Measurements from ENCODE around the gene SPATA20.

The SPATA20 gene

DNA sequence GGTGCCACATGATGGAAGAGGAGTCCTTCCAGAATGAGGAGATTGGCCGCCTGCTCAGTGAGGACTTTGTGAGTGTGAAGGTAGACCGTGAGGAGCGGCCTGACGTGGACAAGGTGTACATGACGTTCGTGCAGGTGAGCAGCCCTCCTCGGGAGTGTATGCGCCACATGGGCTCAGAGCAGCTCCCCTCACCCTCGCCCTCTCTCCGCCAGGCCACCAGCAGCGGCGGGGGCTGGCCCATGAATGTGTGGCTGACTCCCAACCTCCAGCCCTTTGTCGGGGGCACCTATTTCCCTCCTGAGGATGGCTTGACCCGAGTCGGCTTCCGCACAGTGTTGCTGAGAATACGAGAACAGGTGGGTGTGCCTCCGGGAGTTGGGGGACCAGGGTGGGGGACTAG, 1.9 kb downstream of the SPATA20 start:
- no peak for DNase-seq
- Histone ChIP-seq H3K4me1 (ENCODE audit: control insufficient read depth, insufficient read depth, low read length, poor library complexity, severe bottlenecking) (peaks cover 16% of the 10 kb centered on the region), H3K9me3 (ENCODE audit: control insufficient read depth, low read length) (no peaks in the 10 kb centered on the region), H3K36me3 (ENCODE audit: control insufficient read depth, insufficient read depth, low read length) (no peaks in the 10 kb centered on the region), H3K27me3 (replicated peaks; ENCODE audit: control insufficient read depth, insufficient read depth, low read length, poor library complexity, severe bottlenecking) (no peaks in the 10 kb centered on the region), H3K27ac (ENCODE audit: insufficient read depth, low read length, poor library complexity, severe bottlenecking) (no peak overlapping the region), H3K4me3 (ENCODE audit: insufficient read depth, low read depth, low read length, poor library complexity, severe bottlenecking) (no peak overlapping the region)

DNA sequence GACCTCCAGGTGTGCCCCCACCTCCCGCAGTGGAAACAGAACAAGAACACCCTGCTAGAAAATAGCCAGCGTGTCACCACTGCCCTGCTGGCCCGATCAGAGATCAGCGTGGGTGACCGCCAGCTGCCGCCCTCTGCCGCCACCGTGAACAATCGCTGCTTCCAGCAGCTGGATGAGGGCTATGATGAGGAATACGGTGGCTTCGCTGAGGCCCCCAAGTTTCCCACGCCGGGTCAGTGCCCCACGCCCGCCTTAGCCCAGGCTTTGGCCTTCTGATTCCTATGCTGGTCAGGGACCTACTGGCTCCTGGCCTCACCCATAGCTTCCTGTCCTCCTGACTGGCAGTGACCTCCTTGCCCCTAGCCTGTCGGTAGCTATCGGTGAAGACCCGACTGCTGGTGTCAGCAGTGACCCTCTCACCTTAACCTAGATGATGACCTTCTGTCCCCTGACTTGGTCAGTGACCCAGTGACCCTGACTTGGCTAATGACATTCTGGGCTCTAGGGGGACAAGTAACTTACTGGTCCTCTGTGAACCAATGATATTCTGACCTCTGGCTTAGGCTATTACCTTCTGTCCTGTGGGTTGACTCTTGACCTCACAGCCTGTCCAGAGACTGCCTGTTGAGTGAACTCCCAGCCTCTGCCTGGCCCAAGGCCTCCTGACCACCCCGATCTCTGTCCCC, 2.4 kb downstream of the SPATA20 start:
- Histone ChIP-seq H3K27me3 (replicated peaks; ENCODE audit: control insufficient read depth, insufficient read depth, low read length, poor library complexity, severe bottlenecking) (no peaks in the 10 kb centered on the region), H3K9me3 (ENCODE audit: control insufficient read depth, low read length) (no peaks in the 10 kb centered on the region), H3K27ac (ENCODE audit: insufficient read depth, low read length, poor library complexity, severe bottlenecking) (no peak overlapping the region), H3K4me3 (ENCODE audit: insufficient read depth, low read depth, low read length, poor library complexity, severe bottlenecking) (no peak overlapping the region), H3K4me1 (ENCODE audit: control insufficient read depth, insufficient read depth, low read length, poor library complexity, severe bottlenecking) (peaks cover 16% of the 10 kb centered on the region), H3K36me3 (ENCODE audit: control insufficient read depth, insufficient read depth, low read length) (no peaks in the 10 kb centered on the region)
- no peak for DNase-seq

DNA sequence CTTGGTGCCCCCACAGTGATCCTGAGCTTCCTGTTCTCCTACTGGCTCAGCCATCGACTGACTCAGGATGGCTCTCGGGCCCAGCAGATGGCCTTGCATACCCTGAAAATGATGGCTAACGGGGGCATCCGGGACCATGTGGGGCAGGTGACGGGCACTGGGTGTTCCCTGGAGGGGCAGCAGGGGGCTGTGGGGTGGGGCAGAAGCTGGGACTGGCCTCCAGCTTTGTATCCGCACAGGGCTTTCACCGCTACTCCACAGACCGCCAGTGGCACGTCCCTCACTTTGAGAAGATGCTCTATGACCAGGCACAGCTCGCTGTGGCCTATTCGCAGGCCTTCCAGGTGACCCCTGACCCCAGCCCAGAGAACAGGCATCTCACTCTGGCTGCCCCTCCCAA, 3.0 kb downstream of the SPATA20 start:
- Histone ChIP-seq H3K36me3 (ENCODE audit: control insufficient read depth, insufficient read depth, low read length) (no peaks in the 10 kb centered on the region), H3K9me3 (ENCODE audit: control insufficient read depth, low read length) (no peaks in the 10 kb centered on the region), H3K4me1 (ENCODE audit: control insufficient read depth, insufficient read depth, low read length, poor library complexity, severe bottlenecking) (peaks cover 16% of the 10 kb centered on the region), H3K27ac (ENCODE audit: insufficient read depth, low read length, poor library complexity, severe bottlenecking) (no peak overlapping the region), H3K4me3 (ENCODE audit: insufficient read depth, low read depth, low read length, poor library complexity, severe bottlenecking) (no peak overlapping the region), H3K27me3 (replicated peaks; ENCODE audit: control insufficient read depth, insufficient read depth, low read length, poor library complexity, severe bottlenecking) (no peaks in the 10 kb centered on the region)
- DNase-seq: no peak

DNA sequence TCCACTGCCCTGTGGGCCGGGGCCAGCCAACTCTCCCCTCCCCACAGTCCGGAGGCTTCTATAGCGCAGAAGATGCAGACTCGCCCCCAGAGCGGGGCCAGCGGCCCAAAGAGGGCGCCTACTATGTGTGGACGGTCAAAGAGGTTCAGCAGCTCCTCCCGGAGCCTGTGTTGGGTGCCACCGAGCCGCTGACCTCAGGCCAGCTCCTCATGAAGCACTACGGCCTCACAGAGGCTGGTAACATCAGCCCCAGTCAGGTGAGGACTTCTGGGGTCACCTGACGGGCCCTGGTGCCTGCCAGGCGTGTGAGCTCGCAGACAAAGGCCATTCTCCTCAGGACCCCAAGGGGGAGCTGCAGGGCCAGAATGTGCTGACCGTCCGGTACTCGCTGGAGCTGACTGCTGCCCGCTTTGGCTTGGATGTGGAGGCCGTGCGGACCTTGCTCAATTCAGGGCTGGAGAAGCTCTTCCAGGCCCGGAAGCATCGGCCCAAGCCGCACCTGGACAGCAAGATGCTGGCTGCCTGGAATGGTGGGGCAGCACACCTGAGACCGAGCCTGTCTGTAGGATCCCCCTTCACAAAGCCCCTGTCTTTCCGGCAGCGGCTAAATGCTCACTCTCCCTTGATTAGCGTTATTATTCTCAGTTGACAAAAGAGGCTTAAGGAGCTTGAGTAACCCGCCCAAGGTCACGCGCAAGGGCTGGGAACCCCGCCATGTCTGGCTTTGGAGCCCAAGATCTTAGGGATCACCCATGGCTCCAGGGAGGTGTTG, 3.9 kb downstream of the SPATA20 start:
- no peak for DNase-seq
- Histone ChIP-seq H3K4me1 (ENCODE audit: control insufficient read depth, insufficient read depth, low read length, poor library complexity, severe bottlenecking) (peaks cover 16% of the 10 kb centered on the region), H3K4me3 (ENCODE audit: insufficient read depth, low read depth, low read length, poor library complexity, severe bottlenecking) (no peak overlapping the region), H3K27me3 (replicated peaks; ENCODE audit: control insufficient read depth, insufficient read depth, low read length, poor library complexity, severe bottlenecking) (no peaks in the 10 kb centered on the region), H3K36me3 (ENCODE audit: control insufficient read depth, insufficient read depth, low read length) (no peaks in the 10 kb centered on the region), H3K9me3 (ENCODE audit: control insufficient read depth, low read length) (no peaks in the 10 kb centered on the region), H3K27ac (ENCODE audit: insufficient read depth, low read length, poor library complexity, severe bottlenecking) (no peak overlapping the region)

DNA sequence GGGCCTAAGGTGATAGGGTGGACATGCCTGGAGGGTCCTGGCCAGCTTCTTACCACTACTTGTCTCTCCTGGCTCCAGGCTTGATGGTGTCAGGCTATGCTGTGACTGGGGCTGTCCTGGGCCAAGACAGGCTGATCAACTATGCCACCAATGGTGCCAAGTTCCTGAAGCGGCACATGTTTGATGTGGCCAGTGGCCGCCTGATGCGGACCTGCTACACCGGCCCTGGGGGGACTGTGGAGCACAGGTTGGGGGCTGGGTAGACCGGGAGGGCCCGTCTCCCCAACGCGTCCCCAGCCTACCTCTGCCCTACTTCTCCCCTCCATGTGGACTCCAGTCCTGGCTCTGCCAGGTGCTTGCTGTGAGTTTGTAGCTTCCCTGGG, 4.5 kb downstream of the SPATA20 start:
- Histone ChIP-seq H3K4me1 (ENCODE audit: control insufficient read depth, insufficient read depth, low read length, poor library complexity, severe bottlenecking) (peaks cover 14% of the 10 kb centered on the region), H3K4me3 (ENCODE audit: insufficient read depth, low read depth, low read length, poor library complexity, severe bottlenecking) (no peak overlapping the region), H3K9me3 (ENCODE audit: control insufficient read depth, low read length) (no peaks in the 10 kb centered on the region), H3K36me3 (ENCODE audit: control insufficient read depth, insufficient read depth, low read length) (no peaks in the 10 kb centered on the region), H3K27me3 (replicated peaks; ENCODE audit: control insufficient read depth, insufficient read depth, low read length, poor library complexity, severe bottlenecking) (no peaks in the 10 kb centered on the region), H3K27ac (ENCODE audit: insufficient read depth, low read length, poor library complexity, severe bottlenecking) (no peak overlapping the region)
- no peak for DNase-seq

DNA sequence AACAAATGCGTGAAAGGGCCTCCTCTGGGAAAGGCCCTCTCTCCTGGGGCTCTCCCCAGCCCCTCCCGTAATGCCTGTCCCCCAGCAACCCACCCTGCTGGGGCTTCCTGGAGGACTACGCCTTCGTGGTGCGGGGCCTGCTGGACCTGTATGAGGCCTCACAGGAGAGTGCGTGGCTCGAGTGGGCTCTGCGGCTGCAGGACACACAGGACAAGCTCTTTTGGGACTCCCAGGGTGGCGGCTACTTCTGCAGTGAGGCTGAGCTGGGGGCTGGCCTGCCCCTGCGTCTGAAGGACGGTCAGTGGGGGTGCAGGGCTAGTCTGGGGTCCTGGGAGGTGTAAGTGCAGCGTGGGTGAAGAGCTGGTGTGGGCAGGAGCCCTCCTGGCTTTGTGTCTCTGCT, 4.9 kb downstream of the SPATA20 start:
- no peak overlapping the region for H3K4me3 ChIP-seq (ENCODE audit: insufficient read depth, low read depth, low read length, poor library complexity, severe bottlenecking)
- H3K27me3 ChIP-seq (replicated peaks; ENCODE audit: control insufficient read depth, insufficient read depth, low read length, poor library complexity, severe bottlenecking): no peaks in the 10 kb centered on the region
- H3K9me3 ChIP-seq (ENCODE audit: control insufficient read depth, low read length): no peaks in the 10 kb centered on the region
- H3K4me1 ChIP-seq (ENCODE audit: control insufficient read depth, insufficient read depth, low read length, poor library complexity, severe bottlenecking): peaks cover 10% of the 10 kb centered on the region
- H3K36me3 ChIP-seq (ENCODE audit: control insufficient read depth, insufficient read depth, low read length): no peaks in the 10 kb centered on the region
- no peak overlapping the region for H3K27ac ChIP-seq (ENCODE audit: insufficient read depth, low read length, poor library complexity, severe bottlenecking)
- DNase-seq: no peak

DNA sequence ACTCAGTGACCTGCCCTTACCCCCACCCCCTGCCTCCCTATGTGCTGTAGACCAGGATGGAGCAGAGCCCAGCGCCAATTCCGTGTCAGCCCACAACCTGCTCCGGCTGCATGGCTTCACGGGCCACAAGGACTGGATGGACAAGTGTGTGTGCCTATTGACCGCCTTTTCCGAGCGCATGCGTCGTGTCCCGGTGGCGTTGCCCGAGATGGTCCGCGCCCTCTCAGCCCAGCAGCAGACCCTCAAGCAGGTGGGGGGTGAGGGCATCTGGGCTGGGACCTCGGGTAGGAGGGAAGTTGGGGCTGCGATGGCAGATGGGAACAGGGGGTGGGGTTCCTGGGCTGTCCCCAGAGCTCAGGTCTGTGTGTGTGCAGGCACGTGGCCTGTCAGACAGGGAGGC, 7.2 kb downstream of the SPATA20 start:
- H3K36me3 ChIP-seq (ENCODE audit: control insufficient read depth, insufficient read depth, low read length): no peaks in the 10 kb centered on the region

DNA sequence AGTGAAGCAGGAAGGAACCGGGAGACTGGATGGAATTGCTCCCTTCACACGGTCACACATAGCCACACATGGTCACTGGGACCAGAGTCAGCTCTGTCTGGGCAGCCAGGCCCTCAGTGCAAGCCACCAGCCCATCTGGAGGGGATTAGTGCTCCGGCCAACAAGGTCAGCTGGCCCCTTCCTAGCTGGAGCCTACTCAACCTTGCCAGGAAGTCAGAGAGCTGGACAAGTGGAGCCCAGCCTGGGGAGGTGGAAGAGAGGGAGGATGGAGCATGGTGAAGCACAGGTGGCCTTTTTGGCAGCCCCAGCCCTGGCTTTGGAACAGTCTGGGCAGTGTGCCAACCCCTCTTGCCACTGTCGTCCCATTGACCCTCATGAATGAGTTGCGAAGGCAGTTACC, 9.8 kb downstream of the SPATA20 start:
- Histone ChIP-seq H3K36me3 (ENCODE audit: control insufficient read depth, insufficient read depth, low read length) (no peaks in the 10 kb centered on the region), H3K9me3 (ENCODE audit: control insufficient read depth, low read length) (no peaks in the 10 kb centered on the region), H3K27me3 (replicated peaks; ENCODE audit: control insufficient read depth, insufficient read depth, low read length, poor library complexity, severe bottlenecking) (peaks cover 34% of the 10 kb centered on the region), H3K27ac (ENCODE audit: insufficient read depth, low read length, poor library complexity, severe bottlenecking) (no peak overlapping the region), H3K4me3 (ENCODE audit: insufficient read depth, low read depth, low read length, poor library complexity, severe bottlenecking) (no peak overlapping the region), H3K4me1 (ENCODE audit: control insufficient read depth, insufficient read depth, low read length, poor library complexity, severe bottlenecking) (peaks cover 27% of the 10 kb centered on the region)
- DNase-seq: no peak

More for the DNA sequence above, 7.2 kb downstream of the SPATA20 start:
- Histone ChIP-seq H3K4me1 (ENCODE audit: control insufficient read depth, insufficient read depth, low read length, poor library complexity, severe bottlenecking) (peaks cover 5% of the 10 kb centered on the region), H3K27me3 (replicated peaks; ENCODE audit: control insufficient read depth, insufficient read depth, low read length, poor library complexity, severe bottlenecking) (peaks cover 15% of the 10 kb centered on the region), H3K9me3 (ENCODE audit: control insufficient read depth, low read length) (no peaks in the 10 kb centered on the region), H3K27ac (ENCODE audit: insufficient read depth, low read length, poor library complexity, severe bottlenecking) (no peak overlapping the region), H3K4me3 (ENCODE audit: insufficient read depth, low read depth, low read length, poor library complexity, severe bottlenecking) (no peak overlapping the region)
- no peak for DNase-seq

DNA sequence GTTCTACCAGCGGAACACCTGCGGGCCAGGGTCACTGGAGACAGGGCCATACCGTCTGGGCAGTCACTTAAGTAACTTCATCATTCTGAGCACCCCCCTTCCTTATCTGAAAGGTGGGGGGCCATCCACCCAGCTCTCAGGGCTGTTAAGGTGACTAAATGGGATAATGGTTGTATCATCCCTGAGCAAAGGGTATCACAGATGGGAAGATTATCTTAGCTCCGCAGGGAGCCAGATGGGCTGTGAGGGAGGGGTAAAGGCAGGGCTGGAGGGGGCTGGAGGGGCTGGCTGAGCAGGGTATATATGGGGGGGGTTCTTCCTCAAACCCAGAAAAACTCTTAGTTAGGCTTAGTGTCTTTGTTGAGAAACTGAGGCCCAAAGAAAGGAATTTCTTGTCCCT, 10.7 kb downstream of the SPATA20 start:
- DNase-seq: no peak
- no peak overlapping the region for H3K27ac ChIP-seq (ENCODE audit: insufficient read depth, low read length, poor library complexity, severe bottlenecking)
- no peaks in the 10 kb centered on the region for H3K9me3 ChIP-seq (ENCODE audit: control insufficient read depth, low read length)
- H3K36me3 ChIP-seq (ENCODE audit: control insufficient read depth, insufficient read depth, low read length): no peaks in the 10 kb centered on the region
- H3K4me1 ChIP-seq (ENCODE audit: control insufficient read depth, insufficient read depth, low read length, poor library complexity, severe bottlenecking): peaks cover 33% of the 10 kb centered on the region
- H3K4me3 ChIP-seq (ENCODE audit: insufficient read depth, low read depth, low read length, poor library complexity, severe bottlenecking): no peak overlapping the region
- H3K27me3 ChIP-seq (replicated peaks; ENCODE audit: control insufficient read depth, insufficient read depth, low read length, poor library complexity, severe bottlenecking): peaks cover 41% of the 10 kb centered on the region

DNA sequence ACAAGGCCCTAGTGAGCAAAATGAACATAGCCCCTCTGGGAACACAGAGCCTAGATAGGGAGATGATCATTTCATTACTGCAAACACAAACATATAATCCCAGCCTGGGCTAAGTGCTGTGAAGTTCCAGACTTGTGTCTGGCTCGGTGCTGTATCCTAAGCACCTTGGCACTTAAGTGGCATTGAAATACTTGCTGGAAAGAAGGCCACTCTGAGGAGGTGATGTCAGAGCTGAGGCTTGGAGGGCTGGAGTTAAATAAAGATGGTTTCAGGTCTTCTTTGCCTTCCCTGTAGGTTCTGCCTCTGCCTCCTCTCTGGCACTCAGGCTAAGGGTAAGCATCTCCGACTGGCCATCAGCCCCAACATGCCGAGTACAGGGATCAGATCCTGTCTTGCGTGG, 11.1 kb downstream of the SPATA20 start:
- Histone ChIP-seq H3K4me3 (ENCODE audit: insufficient read depth, low read depth, low read length, poor library complexity, severe bottlenecking) (no peak overlapping the region), H3K9me3 (ENCODE audit: control insufficient read depth, low read length) (no peaks in the 10 kb centered on the region), H3K27me3 (replicated peaks; ENCODE audit: control insufficient read depth, insufficient read depth, low read length, poor library complexity, severe bottlenecking) (peaks cover 45% of the 10 kb centered on the region), H3K4me1 (ENCODE audit: control insufficient read depth, insufficient read depth, low read length, poor library complexity, severe bottlenecking) (peaks cover 33% of the 10 kb centered on the region), H3K27ac (ENCODE audit: insufficient read depth, low read length, poor library complexity, severe bottlenecking) (no peak overlapping the region), H3K36me3 (ENCODE audit: control insufficient read depth, insufficient read depth, low read length) (no peaks in the 10 kb centered on the region)
- DNase-seq: no peak
